CD4-positive, alpha-beta T cell treated with Interleukin-10 for 1 hour (primary cell): ENCODE data around the gene SEMA3E.

Experiments used
- DNase-seq: peaks from one replicate; pipeline ENCODE4 v3.0.0-alpha.2; 2020

Gene SEMA3E

DNA sequence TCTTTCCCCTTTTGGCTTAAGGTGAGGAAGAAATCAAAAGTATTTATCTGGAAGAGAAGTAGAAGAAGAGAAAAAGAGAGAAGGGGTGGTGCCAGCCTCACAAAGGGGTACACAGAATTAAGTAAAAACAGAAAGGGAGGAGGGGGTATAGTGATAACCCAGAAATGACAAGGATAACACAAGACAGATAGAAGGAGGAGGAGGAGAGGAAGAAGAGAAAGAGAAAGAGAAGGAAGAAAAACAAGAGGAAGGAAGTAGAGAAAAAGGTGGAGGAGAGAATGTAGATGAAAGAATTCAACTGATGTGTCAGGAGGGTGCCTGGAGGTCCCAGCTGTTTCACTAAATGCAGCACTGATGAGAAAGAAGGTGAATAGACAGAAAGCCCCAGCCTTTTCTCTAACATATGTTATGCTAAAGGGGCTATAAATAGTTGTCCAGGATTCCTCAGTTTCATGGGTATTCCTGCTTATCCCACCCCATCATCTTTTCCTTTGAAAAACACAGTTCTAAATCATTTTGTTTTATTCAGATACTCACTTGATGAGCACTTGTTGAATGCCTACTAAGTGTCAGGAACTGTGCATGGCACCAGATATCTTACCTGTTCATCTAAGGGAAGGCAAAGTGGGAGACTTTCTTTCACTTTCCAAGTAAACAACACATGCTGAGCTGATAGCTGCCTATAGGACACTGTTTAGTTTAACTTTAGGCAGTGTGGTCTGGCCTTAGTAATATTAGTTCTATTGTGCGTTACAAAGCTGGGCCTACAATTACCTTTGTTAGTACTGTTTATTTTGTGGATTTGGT lies 8.0 kb downstream of the SEMA3E start:
- no peak for DNase-seq

DNA sequence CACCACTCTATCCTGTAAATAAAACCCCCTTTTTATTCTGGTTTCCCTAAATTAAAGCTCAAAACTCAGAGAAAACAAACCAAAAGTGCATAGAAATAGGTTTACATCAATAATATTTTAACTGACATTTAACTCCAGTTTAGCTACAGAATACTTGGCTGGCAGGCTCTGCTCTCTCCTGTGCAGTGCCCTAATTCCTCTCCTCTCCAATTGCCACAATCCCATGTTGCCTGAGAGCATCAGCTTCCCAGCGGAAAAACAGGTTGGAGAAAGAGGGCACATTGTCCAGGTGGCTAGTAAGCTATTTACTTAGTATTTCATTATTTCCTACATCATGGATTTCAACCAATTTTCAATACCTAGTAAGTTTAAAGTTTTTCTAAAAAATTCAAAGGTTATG lies 8.7 kb downstream of the SEMA3E start:
- DNase-seq, result no peak

DNA sequence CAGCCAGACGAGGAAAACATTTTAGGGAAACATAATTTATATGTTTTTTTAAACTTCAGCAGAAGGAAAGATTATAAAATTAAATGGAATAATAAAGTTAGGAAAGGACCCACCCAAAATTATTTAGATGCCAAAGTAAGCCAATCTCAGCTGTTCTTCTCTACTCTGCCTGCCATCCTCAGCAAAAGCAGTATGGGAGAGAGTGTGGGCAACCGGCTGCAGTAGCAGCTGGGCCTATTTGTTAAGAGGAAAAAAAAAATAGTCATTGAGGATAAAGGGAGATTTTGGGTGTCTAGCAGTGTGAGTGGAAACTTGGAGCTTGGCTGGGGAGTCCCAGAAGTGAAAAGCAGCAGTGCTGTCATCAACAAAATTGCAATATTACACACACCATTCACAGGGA lies 15.4 kb downstream of the SEMA3E start:
- DNase-seq, result no peak

- DNase-seq, result no peak
Measured at GRCh38 chr7:83629117-83629880, 19.6 kb downstream of the SEMA3E start.

- DNase-seq, result no peak
Measured at GRCh38 chr7:83617858-83618257, 31.1 kb downstream of the SEMA3E start.

DNA sequence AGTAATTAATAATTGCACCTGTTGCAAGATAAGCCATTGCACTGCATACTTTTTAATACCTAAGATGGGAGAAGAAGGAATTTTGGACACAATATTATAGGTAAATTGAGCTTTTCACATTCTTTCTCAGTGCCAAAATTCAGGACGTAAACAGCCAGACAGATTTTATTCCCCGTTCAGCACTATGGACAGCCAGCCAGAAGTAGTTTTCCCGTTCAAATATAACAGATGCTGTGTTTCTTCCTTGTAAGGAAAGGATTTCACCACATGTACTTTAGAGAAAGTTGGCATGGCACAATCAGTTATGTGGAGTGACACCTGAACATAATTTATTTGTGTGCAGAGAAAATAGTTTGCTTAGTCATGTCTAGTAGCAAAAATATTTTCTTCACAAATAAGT lies 34.8 kb downstream of the SEMA3E start:
- DNase-seq, result no peak

GRCh38 chr7:83613232-83613631 lies 35.7 kb downstream of the SEMA3E start:
- DNase-seq, result no peak

GRCh38 chr7:83611776-83612175 lies 37.2 kb downstream of the SEMA3E start:
- no peak for DNase-seq

GRCh38 chr7:83610649-83611304 lies 38.2 kb downstream of the SEMA3E start:
- no peak for DNase-seq

DNA sequence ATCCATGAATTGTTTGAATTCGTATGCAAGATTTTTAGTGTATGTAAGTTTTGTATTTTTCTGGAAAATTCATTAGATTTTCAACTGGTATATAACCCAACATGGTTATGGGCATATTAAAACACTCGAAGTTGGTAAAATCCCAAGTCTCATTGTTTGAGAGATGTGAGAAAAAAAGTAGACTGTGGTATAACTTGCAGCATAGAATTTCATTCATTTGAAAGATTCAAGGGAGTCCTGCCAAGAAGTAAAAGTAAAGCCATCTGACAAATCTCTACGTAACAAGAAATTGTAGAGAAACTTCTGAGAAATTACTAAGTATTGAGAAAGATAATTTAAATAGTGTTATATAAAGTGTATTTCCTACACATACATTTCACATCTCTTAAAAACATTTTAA lies 40.2 kb downstream of the SEMA3E start:
- DNase-seq, result no peak

DNA sequence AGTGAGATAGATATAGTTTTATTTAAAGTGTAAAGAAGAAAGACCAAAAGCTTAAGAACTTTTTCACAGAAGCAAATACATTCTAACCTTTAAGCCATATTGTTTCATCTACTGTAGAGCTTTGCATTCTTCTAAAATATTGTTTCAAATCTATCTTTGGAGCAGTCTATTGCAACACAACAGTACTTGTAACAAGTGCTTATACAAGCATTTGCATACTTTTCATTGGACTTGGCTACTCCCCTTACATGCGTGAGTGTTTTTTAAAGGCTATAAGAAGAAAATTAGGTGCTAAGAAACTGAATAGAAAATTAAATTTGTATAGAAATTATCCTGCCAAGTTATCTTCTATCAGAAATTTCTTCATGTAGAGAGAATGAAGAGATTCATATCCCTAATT lies 45.3 kb downstream of the SEMA3E start:
- no peak for DNase-seq

- no peak for DNase-seq
Measured at GRCh38 chr7:83599131-83599530, 49.8 kb downstream of the SEMA3E start.

GRCh38 chr7:83593921-83594475 lies 54.9 kb downstream of the SEMA3E start:
- no peak for DNase-seq

DNA sequence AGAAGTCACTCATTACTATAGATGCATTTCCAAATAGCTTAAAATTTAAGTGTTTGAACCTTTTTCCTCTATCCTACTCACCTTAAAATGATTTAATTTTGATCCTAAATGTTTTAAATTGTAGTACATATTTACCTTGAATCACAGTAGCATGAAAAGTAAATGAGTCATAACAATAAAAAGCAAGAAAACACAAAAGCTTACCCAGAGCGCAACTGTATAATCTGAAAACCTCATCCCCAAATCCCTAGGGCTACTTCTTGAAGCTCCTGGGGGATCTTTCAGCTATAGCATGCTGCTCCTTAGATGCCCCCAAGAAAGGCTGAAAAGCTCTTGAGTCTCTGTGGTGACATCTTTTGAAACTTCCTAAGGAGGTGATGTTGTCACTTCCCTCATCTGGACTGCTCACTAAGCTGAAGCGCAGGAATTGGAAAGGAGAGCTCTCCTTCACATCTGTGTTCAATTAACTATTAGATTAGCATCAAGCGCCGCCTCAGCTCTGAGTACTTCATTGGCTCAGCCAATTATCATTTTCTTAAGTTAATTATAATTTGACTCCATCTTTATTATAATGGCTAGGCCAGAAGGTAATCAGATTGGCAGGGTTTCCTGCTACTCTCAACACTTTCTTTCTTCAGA lies 60.2 kb downstream of the SEMA3E start:
- no peak for DNase-seq

GRCh38 chr7:83586281-83586680 lies 62.7 kb downstream of the SEMA3E start:
- DNase-seq, result no peak

- no peak for DNase-seq
Measured at GRCh38 chr7:83581667-83582435, 67.1 kb downstream of the SEMA3E start.

- no peak for DNase-seq
Measured at GRCh38 chr7:83579740-83580139, 69.2 kb downstream of the SEMA3E start.

DNA sequence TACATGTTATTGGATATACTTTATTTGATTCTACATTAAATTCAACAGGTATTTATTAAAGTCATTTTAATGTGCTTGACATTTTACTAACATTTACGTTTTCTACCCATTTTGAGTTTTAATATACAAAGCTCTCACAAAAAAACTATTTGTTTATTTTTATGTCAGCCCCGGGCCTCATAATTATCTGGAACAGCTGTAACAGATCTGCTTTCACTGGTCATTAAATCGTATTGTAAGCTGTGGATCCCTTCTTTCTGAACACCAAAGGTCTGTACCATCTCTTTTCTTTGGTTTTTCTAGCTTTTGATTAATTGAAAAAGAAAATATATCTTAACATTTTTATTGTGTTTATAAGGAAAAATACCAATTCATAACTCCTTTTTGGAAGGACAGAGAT lies 73.5 kb downstream of the SEMA3E start:
- DNase-seq, result no peak

DNA sequence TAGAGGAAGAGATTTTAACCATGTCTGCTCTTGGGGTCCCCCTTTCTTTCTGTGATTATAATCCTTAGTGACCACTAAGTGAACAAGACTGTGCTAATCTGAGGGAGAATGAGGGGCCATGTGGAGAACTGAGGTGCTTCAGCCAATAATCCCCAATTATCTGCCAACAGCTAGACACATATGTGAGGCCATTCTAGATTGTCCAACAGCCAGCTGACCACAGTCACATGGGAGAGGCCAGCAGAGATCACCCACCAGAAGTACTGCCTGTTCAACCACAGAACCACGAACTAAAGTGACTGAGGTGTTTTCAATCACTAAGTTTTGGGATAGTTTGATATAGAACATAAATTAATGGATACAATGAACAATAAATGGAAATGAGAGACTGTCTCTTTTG lies 74.3 kb downstream of the SEMA3E start:
- DNase-seq, result no peak

GRCh38 chr7:83562960-83563359 lies 86.0 kb downstream of the SEMA3E start:
- DNase-seq, result no peak

- DNase-seq, result no peak
Measured at GRCh38 chr7:83562289-83562688, 86.7 kb downstream of the SEMA3E start.

GRCh38 chr7:83559887-83560286 lies 89.1 kb downstream of the SEMA3E start:
- no peak for DNase-seq
